ENCODE data around the gene SAE1.

Gene SAE1

GRCh38 chr19:47161876-47162489 is 31.3 kb downstream of the SAE1 start:
- DNase-seq (ENCODE audit: low spot score): no peak

DNA sequence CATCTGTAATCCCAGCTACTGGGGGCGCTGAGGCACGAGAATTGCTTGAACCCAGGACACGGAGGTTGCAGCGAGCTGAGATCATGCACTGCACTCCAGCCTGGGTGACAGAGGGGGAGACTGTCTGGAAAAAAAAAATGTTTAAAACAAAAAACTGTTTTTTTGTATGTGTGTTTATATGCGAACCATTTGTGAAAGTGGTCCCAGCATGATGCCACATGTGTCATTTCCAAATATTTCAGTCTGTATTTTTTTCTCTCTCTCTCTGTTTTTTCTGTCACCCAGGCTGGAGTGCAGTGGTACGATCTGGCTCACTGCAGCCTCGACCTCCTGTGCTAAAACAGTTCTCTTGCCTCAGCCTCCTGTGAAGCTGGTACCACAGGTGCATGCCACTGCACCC is 37.4 kb downstream of the SAE1 start:
- no peak for DNase-seq (ENCODE audit: low spot score)

DNA sequence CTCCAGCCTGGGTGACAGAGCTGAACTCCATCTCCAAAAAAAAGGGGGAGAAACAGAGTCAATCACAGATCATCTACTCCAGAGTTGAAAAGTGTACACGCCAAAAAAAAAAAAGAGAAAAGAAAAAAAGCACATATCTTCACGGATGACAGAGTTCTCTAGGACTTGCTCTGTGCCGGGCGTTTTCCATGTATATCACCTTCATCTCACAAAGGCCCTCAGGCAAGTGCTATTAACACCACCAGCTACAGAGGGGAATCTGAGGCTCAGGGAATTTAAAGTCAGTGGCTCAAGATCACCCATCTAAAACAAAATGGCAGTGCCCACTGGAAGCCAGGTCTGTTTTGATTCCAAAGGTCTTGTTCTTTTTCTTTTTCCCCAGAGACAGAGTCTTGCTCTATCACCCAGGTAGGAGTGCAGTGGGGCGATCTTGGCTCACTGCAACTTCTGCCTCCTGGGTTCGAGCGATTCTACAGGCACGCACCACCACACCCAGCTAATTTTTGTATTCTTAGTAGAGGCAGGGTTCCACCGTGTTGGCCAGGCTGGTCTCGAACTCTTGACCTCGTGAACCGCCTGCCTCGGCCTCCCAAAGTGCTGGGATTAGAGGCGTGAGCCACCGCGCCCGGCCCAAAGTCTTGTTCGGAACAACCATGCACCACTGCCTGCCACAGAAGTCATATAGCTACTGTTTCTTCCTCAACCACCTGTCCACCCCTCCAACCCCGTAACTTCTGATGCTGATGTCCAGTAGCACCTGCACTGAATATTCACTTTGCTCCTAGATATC is 42.2 kb downstream of the SAE1 start:
- DNase-seq (ENCODE audit: low spot score): no peak

DNA sequence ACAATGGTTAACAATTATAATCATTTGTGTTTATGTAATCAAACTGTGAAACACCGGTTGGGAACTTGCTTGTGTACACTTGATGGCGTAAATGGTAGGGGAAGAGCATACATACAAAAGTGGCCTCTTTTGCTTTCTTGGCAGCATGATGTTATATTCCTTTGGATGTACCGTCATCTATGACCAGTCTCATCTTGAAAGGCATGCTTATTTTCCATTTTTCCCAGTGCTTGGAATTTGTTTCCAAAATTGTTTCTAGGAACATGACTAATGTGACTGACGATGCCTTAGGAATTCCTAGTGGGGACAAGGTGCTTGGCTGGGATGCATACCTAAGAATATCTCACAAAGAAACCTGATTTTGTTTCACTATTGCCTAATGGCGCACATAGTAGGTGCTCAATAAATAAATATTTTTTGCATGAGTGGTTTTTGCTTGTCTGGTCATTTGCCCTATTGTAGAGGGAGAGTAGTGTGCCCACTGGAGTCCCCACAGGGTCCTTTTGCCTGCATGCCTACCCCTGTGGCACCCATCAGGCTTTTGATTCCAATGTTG is 45.5 kb downstream of the SAE1 start:
- DNase-seq (ENCODE audit: low spot score): no peak

GRCh38 chr19:47176627-47177090 is 46.0 kb downstream of the SAE1 start:
- no peak for DNase-seq (ENCODE audit: low spot score)

DNA sequence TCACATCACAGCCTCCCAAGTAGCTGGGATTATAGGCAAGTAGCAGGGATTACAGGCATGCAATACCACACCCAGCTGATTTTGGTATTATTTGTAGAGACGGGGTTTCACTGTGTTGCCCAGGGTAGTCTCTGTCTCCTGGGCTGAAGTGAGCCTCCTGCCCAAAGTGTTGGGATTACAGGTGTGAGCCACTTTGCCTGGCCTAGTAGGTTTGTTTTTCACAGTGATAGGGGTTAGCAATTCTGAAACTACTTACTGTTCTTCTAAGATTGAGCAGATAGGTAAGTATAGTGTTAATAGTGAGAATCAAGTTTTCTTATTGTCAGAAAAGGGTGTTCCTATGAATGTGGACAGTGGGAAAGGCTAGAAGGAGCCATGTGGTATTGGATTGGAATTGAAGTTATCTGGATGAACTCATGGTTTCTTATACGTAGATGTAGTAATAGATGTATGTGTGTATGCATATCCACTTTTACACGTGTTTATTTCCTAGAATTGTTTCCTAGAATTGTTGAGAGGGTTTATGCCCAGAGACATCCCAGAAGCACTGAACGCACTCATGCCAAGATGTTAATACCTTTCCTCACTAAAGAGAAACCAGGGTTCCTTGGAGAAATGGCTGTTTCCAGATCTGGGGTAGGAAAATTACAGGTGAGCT is 49.1 kb downstream of the SAE1 start:
- DNase-seq (ENCODE audit: low spot score): no peak

- no peak for DNase-seq (ENCODE audit: low spot score)
Measured at GRCh38 chr19:47183601-47184000, 53.0 kb downstream of the SAE1 start.

GRCh38 chr19:47186446-47187334 is 56.1 kb downstream of the SAE1 start:
- no peak for DNase-seq (ENCODE audit: low spot score)

- DNase-seq (ENCODE audit: low spot score): no peak
Measured at GRCh38 chr19:47187335-47187655, 56.7 kb downstream of the SAE1 start.

- no peak for DNase-seq (ENCODE audit: low spot score)
Measured at GRCh38 chr19:47187797-47188196, 57.2 kb downstream of the SAE1 start.

DNA sequence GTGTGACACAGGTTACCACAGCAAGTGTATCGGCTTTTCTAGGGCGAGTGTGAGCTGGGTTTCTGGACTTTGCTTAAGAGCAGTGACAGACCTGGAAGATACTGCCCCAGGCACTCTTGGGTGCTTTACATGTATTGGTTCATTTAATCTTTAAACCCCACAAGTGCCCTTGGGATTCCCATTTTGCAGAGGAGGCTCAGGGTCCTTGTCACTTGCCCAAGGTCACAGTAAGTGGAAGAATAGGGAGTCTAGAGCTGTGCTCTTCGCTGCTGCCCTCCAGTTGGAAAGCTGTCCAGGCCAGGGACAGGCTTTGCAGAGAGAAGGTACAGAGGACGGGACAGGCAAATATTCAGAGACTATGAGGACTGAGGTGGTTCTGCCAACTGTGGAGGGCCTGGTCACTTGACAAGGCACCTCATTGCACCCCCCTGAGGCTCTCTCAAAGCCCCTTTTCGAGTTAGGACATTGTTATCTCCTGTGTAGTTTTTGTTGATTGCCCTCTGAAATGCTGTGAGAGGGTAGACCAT is 57.9 kb downstream of the SAE1 start:
- DNase-seq (ENCODE audit: low spot score): no peak

DNA sequence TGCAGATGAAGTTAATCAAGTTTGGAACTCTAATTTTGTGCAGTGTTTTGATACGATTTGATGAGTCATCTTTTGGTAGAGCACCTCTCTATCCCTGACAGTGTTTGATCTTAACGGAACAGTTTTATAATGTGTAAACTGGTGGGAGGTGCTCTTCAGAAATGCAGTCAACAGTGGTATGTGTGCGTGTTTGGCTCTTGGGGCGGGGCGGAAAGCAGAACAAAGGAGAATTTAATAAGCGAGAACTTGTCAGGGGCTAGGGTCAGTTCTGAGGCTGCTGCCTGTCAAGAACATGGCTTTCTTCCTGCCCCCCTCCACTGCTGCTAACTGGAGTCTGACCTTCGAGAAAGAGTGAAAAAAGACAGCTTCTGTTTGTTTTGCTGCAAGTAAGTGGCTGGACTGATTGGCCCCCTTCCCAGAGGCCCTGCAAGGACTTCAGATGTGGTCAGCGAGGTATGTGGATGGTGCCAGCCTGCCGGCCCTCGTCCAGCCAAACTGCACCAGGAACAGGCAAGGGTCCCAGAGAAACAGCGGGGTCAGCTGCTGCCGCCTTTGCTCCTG is 59.6 kb downstream of the SAE1 start:
- no peak for DNase-seq (ENCODE audit: low spot score)

DNA sequence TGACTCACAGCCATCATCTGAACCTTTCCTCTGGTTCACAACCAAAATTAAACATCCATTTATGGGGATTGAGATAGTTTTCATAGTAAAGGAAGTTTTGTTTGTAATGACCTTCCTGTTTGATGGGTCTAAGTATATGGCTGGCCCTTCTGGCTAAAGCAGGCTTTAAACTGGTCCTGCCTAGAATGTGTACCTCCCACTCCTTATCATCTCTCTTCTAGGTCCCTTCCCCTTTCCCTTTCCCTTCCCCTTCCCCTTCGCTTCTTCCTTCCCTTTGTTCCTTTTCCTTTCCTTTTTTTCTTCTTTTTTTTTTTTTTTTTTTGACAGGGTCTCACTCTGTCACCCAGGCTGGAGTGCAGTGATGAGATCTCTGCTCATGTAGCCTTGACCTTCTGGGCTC is 64.8 kb downstream of the SAE1 start:
- no peak for DNase-seq (ENCODE audit: low spot score)

DNA sequence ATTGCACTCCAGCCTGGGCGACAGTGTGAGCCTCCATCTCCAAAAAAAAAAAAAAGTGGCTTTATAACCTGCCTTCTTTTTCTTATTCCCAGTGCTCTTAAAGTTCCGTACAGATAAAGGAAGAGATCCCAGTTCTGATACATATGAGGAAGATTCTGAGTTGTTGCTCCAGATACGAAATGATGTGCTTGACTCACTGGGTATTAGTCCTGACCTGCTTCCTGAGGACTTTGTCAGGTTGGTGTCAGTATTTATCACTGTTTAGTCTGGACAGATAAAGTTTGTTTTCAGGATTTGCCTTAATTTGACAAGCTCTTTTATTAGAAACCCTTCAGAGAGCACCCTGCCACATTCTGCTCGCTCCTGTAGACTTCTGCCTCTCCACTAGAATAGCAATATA is 66.5 kb downstream of the SAE1 start:
- DNase-seq (ENCODE audit: low spot score): no peak

DNA sequence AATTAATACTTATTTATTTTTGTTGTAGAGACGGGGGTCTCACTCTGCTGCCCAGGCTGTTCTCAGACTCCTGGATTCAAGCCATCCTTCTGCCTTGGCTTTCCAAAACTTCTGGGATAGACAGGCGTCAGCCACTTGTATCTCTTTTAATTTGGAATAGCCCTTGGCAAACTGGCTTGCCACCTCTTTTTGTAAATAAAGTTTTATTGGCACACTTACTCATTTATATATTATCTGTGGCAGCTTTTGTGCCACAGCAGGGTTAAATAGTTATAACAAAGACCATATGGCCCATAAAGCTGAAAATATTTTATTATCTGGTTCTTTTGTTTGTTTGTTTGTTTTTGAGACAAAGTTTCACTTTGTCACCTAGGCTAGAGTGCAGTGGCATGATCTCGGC is 69.9 kb downstream of the SAE1 start:
- DNase-seq (ENCODE audit: low spot score): no peak

DNA sequence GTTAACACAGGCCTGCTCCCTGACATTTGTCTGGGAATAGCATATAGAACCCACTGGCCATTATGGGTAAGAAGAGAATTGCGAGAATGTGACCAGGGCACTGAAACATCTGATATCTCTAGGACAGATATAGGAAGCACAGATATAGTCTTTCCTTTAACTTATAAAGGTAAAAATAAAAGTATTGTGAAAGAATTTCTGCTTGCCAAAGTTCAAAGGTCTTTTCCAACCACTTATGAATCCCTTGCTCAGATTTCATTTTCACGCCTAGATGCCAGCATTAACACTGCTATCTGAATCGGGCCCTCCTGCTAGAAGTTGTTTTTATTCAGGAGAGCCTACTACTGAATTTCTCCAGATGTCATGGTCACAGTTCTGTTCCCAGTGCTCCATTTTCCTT is 72.6 kb downstream of the SAE1 start:
- no peak for DNase-seq (ENCODE audit: low spot score)

DNA sequence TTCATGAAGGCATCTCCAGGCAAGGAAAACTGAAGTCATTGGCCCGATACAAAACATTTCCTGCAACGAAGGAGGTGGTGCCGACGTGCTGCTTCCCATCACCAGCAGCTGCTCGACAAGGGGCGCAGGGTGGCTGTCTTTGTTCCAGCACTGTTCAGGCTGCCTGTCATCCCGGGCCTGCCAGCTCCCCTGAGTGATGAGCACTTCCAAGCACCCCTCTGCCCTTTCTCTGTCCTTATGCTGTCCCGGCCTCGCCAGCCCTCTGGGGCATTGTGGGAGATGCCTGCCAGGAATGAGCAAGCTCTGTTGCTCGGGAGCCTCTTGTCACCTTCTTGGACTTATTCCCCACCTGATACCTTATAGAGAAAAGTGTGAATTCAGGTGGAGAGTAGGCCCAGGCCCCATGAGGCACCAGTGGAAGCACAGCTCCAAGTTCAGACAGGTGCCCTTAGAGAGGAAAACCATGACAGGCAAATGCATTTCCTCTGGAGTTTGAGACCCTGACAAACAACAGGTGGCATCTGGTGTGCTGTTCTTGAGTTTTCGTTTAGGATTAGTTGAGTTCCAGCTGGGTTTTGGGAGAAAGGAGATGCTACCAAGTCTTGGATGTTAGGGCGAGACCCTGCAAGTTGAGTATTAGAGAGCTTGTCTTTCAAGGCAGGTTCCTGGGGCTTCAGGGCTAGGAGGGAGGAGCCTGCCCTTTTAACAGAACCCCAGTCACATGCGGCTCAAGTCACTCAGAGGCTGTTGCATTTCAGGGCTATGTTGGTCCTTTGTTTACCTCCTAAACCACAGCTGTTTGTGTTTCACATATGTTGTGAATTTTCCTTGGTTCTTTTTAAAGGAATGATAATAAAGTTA is 78.9 kb downstream of the SAE1 start:
- no peak for DNase-seq (ENCODE audit: low spot score)

- no peak for DNase-seq (ENCODE audit: low spot score)
Measured at GRCh38 chr19:47210180-47210490, 79.5 kb downstream of the SAE1 start.

DNA sequence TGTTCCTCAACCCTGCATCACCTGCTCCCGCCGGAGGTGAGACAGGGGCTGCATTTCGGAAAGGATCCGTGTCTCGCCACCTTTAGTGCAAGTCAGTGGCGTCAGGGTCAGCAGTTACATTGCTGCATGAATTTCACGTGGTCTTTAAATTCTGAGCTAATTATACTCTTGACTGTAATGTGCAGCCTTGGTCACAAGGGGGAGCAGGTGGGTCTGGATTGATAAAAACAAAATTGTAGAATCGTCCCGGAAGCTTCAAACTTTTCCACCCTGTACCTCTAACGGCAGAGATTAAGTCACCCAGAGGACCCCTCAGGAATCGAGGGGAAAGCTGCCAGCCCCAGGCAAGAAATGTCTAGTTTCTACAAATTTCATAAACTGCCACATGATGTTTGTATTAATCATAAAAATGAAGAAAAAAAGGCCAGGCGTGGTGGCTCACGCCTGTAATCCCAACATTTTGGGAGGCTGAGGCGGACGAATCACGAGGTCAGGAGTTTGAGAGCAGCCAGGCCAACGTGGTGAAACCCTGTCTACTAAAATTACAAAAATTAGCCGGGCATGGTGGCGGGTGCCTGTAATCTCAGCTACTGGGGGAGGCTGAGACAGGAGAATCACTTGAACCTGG is 80.2 kb downstream of the SAE1 start:
- peak; percentile 85 for DNase-seq (ENCODE audit: low spot score)

DNA sequence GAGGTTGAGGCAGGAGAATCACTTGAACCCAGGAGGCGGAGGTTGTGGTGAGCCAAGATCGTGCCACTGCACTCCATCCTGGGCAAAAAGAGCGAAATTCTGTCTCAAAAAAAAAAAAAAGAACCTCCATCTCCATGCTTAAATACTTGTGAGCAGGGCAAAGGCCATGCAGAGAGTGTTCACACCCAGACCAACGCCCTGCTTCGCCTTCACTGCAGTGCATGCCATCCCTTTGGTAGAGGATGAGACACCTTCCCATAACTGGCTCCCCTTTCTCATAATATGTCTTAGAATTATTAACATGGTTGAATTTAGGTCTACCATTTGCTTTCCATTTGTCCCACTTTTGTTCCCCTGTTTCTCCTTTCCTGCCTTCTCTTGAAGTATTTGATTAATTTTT is 84.9 kb downstream of the SAE1 start:
- no peak for DNase-seq (ENCODE audit: low spot score)
